ENCODE measurements around the gene VEGFB.

Gene VEGFB, protein sequence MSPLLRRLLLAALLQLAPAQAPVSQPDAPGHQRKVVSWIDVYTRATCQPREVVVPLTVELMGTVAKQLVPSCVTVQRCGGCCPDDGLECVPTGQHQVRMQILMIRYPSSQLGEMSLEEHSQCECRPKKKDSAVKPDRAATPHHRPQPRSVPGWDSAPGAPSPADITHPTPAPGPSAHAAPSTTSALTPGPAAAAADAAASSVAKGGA

DNA sequence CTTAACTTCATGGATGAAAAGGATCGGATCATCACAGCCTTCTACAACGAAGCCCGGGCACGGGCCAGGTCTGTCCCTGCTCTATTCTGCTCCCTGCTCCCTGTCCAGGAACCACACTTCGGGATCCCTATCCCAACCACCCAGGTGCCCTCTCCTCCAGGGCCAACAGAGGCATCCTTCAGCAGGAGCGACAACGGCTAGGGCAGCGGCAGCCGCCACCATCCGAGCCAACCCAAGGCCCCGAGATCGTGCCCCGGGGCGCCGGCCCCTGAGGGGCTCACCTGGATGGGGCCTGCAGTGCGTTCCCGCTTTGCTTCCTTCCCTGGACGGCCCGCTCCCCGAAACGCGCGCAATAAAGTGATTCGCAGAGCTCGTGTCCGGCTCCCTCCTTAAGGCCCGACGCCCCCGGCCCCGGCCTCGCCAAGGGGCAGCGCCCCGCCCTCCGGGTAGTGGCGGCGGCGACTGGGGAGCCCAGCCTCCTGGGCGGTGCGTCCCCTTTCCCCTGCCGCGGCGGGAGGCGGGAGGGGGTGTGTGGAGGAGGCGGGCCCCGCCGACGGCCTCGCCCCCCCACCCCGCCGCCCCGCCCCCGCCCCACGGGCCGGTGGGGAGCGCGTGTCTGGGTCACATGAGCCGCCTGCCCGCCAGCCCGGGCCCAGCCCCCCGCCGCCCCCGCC is at the start of gene VEGFB:
Gene VEGFB, plus strand, starts transcription at position 672 of the 674 bp plus-strand sequence. CDS start 250 bp downstream, outside the sequence.
- DNase-seq = no peak

DNA sequence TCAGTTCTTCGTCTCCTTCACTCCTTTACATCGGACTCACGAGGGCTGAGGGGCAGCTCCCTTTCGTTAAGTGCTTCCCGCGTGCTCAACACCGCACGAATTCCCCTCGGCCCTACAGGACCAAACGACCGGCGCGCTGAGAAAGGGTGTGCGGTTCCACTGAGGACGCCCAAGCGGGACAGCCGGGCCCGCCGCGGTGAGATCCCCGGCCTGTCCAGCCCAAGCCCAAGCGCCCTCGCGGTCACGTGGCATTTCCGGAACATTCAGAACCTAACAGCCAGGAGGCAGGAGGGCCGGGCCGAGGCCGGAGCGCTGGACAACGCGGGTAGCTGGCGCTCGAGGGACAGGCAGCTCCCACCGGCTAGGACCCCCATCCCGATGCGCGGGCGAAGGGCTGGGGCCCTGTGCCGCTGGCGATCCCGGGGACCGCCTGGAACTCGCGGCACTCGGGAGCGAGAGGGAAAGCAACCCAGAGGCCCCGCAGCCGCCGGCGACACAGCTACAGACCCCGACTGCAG is 49.1 kb upstream of the VEGFB start:
- DNase-seq = no peak

DNA sequence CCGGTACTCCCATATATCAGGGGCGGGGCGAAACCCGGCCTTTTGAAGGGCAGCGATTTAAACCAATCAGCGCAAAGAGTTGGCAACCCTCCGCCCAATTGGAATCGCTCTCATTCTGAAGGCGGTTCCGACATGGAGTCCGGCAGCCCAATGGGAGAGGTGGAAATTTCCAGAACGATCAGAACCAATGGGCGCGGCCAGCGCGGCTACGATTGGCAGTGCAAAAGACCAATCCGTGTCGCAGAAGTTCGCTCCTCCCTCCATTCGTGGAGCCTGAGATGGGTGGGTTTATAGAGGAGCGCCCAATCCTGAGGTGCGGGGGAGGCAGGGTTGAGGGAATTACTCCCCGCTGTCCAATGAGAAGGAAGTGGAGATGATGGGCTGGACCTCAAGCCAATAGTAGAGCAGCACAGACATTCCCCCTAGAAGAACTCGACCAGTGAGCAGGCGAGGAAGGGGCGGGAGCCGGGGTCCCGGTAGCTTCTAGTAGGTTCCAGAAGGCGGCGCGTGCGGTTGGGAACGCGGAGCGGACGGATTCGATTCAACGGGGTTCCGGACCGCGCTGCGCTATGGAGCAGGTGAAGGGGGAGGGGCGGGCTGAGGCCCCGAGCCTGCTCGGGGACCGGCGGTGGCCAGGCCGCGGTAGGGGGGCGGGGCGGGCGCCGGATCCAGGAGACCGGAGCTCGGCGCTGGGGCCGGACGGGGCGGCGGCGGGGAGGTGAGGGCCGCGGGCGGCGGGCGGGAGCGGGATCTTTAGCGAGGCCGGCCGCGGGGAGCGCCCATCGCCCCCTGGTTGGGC is 48.5 kb upstream of the VEGFB start, which contains the start of gene STIP1:
Gene STIP1, plus strand, starts transcription at position 479 of the 799 bp plus-strand sequence. Its CDS starts 91 bp downstream, at position 570.
- peak; percentile 99 for DNase-seq

DNA sequence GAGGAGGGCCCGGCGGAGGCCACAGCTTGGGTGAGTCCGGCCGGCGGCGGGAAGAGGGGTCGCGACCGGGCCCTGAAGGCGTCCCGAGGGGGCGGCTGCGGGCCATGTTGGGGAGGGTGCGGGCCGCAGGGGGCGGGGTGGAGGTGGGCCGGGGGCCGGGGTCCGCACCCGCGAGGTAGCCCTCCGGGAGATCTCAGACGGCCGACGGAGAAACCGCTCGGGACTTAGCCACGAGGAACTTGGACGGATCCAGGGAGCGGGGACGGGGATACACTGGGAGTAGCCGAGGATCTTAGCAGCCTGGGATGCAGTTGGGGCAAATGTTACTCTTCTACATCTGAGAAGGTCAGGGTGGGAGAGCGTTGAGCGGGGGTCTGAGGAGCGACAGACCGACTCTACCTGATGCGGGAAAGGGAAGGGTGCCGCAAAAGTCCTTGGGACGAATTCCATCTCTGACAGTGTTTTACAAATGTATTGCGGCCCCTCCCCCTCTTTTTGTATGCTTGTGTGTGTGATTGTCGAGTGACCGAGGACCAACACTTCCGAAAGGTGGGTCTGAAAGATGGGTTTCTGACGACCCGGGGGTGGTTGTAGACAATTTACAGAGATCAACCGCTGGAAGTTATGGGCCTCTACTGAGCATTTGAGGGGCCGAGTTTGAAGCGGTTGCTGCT is 47.8 kb upstream of the VEGFB start:
- no peak for DNase-seq

DNA sequence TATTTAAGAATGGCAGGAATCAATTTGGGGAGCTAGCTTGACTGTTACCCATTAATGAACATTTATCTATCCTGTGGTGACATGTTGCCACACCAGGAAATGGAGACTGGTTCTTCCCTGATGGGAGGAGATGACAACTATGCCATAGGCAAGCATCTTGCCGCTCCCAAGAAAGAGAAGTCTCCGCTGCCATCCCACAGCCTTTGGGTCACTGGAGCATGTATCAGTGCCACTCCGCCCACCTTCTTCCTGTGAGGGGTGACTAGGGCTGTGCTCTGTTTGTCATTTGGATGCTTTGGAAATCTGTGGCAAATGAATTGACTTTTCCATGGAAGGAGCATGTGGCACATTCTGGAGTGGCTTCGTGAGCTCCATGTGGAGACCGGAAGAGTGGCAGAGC is 42.0 kb upstream of the VEGFB start:
- no peak for DNase-seq

DNA sequence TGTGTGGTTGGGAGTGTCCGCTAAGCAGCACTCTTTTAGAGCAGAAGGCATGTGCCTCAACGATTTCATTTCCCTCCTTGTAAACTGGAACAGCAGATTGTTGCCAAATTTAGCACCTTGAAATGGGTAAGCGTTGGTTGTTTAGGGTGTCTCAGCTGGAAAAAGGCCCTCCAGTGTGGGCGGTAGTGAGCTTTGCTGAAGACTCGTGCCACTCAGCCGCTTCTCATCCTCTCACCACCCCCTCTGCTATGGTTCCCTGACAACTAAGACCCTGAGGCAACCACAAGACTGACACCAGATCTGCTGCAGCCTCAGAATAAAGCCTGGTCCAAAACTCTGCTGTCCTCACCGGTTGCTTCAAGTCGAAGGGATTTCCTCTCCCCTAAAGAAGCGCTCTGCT is 37.8 kb upstream of the VEGFB start:
- DNase-seq = no peak

DNA sequence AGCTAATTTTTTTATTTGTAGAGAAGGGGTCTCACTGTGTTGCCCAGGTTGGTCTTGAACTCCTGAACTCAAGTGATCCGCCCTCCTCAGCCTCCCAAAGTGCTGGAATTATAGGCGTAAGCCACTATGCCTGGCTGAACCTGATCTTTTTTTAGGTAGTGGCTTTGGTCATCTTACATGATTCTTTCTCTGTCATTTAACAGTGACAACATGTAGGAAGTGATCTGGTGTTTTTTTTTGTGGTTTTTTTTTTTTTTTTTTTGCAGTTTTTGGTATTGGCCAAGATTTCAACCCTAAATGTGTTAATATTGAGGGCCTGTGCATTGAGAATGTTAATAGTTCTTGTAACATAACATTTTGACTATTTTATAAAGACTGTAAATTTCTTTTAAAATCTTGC is 35.9 kb upstream of the VEGFB start:
- no peak for DNase-seq

DNA sequence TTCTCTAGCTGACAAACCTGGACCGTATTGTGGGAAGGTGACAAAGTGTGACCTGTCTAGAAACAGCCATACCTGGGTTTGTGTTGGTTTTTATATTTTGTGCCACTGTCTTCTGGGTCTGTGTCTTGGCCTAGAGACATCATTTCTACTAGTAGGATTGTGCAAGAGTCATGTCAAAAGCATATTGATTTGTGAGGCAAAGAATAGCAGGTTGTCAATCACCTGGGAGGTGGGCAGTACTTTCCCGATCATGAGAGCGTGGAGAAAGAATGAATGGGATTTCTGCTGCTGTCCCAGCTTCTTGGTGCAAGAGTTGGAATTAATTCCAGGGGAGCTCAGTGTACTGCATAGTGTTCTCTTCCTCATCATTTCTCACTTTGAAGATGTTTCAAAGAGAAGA is 32.8 kb upstream of the VEGFB start:
- no peak for DNase-seq

DNA sequence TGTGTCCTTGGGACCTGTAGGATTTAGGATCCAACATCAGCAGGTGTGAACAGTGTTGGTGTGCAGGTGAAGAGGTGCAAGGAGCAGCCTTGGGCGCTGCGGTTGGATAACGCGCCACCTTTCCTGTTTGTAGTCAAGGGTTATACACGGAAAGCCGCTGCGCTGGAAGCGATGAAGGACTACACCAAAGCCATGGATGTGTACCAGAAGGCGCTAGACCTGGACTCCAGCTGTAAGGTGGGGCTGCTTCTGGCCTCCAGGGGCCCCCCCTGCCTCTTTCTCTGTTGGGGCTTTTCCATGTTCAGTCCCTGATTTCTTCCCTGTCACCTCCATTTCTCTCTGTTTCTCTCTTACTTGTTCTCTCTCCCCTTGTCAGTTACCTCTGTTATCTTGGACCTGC is 31.4 kb upstream of the VEGFB start:
- DNase-seq = no peak

DNA sequence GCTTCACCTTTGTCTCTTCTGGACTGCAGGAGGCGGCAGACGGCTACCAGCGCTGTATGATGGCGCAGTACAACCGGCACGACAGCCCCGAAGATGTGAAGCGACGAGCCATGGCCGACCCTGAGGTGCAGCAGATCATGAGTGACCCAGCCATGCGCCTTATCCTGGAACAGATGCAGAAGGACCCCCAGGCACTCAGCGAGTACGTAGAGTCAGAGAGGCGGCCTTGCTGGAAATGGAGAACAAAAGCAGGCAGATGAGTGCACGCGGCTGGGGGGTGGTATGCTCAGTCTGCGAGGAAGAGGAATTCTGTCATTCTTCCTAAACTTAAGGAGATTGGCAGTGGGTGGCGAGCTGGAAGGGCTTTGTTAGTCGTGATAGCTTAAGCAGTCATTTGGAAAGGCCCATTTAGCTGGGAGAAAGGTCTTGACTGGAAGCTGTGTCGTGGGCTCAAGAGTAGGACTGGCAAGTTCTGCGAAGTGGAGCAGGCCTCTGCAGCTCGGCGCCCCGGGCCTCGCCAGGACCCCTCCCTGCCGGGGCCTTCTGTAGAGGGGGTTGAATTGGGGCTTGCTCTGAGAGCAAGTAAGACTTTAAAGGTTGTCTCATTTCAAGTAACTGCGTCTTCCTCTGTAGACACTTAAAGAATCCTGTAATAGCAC is 30.8 kb upstream of the VEGFB start:
- DNase-seq = no peak

DNA sequence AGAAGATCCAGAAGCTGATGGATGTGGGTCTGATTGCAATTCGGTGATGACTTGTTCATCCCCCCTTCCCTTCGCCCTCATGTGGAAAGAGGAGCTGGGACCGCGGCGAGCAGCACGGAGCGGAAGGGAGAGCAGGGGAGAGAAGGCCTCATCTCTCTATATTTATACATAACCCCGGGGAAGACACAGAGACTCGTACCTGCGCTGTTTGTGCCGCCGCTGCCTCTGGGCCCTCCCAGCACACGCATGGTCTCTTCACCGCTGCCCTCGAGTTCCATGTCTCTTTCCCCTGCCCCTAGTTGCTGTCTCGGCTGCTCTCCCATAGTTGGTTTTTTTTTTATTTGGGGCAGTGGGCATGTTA is 30.3 kb upstream of the VEGFB start:
- no peak for DNase-seq

DNA sequence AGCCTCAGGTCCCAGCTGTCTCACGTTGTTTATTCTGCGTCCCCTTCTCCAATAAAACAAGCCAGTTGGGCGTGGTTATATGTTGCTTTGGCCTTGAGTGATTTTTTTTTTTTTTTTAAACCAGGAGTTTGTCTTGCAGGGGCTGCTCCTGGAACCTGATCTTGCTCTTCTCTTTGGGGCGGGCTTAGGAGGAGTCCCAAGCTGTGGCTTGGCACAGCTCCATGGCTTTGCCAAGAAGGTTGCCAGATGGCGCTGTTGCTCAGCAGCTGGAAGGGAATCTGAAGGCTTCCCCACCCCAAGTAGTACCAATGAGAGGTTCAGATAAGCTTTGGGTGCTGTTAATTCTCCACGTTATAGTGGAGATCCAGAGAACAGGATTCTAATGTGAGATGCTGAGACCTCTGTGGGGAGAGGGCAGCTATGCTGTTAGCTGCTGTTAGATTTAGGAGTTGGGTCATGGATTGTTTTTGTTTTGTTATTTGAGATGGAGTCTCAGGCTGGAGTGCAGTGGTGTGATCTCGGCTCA is 29.9 kb upstream of the VEGFB start:
- peak; percentile 2 for DNase-seq

DNA sequence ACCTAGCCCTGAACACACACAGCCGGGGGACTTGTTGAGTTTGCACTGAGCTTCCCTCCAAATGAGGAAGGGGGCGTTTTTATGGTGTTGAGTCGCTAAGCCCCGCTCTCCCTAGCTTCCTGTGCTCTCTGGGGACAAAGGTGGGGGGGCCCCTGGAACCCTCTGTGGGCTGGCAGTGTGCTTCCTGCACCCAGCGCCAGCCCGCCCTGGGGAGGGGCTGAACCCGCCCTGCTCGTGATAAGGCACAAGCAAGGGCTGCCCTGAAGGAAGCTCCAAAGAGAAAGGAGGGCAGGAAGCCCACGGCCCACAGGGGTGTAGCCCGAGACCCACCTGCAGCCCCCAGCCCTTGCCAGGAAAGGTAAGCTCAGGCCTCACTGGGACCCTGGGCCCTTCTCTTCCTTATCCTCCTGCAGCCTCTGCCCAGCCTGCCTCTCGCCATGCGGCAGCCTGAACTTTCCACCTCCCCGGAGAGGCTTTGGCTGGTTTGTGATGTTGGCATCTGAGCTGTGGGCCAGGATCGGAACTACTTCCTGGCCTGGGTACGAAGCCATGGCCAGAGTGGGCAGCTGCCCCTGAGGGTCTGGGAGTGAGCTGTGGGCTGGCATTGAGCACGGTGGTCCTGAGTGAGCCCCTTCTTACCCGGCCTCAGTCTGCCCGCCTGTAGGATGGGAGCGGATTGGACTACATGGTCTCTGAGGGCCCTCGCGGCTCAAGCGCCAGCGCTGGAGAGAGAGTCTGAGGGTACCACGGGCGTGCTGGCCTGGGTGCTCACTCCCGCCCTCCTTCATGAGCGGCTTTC is 27.7 kb upstream of the VEGFB start, which contains the start of gene FERMT3:
Gene FERMT3, plus strand, starts transcription at position 265 of the 799 bp plus-strand sequence. CDS start 644 bp downstream, outside the sequence.
- peak; percentile 7 for DNase-seq

DNA sequence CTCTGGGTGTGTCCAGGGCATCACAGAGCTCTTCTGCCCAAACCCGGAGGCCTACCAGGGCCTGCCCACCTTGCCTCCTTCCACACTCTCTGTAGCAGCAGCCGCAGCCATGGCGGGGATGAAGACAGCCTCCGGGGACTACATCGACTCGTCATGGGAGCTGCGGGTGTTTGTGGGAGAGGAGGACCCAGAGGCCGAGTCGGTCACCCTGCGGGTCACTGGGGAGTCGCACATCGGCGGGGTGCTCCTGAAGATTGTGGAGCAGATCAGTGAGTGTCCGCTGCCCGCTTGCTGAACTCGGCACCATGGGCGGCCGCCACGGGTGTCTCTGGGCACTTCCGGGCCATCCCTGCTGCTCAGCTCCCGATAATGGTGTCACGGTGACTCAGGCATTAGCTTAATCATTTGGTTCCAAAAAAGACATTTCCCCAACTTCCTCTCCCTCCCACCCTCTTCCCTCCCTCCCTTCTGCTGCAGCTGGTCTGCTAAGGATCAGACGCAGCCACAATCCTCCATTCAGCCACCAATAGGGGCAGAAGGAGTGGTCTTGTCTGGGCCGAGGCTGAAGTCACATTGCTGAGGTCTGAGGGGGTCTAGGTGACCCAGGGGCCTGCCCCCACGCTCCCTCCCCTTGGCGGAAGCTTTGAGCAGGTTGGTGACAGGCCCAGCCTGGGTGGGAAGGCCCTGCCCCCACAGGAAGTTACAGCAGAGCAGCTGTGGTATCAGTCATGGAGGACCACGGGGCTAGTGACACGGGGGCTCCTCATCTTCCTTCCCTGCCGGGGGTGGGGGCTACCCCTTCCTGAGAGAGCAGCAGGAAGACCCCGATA is 26.9 kb upstream of the VEGFB start:
- DNase-seq = peak; percentile 63

DNA sequence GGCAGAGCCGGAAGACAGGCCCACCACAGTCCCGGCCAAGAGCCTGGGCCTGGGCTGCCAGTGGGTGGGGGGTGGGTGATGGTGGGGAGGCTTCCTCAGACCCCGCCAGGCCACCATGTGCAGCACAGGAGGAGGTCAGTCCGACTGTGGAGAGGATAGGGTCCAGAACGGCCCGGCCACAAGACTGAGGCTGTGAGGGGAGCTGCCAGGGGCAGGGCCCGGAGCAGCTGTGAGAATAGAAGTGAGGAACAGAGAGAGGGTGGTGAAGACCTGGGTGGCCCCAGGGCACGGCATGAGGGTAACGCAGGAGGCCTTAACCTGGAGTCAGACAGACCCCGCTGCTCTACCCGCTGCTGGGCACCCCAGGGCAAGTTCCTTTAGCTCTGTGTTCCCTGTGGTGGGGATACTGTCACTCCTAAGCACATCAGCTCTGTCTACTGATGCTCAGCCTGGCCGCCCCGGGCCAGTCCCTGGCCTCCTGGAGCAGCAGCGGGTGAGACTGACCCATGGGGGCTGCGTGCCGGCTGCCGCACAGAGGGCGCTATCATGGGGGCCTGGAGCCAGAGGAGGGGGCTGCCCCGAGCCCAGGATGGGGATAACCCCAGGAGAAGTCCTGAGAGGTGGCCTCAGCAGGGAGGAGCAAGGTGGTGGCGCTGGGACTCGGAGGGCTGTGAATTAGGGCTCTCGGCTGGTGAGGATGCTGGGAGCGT is 26.1 kb upstream of the VEGFB start:
- DNase-seq = no peak

DNA sequence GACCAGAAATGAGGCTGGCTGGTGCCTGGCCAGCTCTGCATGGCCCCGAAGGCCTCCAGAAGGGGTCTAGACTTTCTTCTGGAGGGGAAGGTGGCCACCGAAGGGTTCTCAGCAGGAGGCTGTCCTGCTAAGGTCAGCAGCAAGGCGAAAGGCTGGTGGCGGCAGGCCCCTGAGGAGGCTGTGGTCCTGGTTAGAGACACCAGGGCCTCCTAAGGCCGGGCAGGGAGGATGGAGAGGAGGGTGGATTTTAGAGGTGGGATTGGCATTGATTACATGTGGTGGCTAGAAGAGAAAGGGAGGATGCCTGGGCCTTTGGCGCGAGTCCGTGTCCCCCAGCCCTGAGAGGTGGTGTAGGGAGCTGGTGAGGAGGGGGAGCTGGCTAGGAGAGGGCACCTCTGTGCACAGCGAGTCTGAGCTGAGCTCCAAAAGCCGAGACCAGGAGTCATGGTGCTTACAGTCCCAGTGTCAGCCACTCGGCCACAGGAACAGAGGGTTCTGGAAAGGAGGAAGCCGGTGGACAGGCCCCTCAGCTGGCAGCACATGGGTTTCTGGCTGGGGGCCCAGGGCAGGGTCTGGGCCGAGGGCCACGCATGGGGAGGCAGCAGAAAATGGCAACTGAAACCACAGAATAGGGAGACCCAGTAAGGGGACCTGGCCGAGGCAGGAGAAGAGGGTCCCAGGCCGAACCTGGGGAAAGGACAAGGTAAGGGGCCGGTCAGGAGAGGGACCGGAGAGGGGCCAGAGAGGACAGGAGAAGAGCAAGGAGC is 25.4 kb upstream of the VEGFB start:
- DNase-seq = no peak

DNA sequence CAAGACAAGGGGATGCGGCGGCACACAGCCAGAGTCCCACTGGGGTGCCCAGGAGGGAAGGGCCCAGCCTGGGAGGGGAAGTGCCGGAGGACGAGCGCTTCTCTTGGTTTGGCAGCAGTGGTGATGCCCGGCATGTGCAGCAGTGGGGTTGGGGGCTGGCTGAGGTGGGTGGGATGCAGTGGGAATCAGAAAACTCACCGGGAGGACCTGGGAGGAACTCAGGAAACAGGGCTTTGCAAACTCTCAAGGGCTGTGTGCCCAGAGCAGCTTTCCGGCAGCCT is 24.9 kb upstream of the VEGFB start:
- DNase-seq = no peak

DNA sequence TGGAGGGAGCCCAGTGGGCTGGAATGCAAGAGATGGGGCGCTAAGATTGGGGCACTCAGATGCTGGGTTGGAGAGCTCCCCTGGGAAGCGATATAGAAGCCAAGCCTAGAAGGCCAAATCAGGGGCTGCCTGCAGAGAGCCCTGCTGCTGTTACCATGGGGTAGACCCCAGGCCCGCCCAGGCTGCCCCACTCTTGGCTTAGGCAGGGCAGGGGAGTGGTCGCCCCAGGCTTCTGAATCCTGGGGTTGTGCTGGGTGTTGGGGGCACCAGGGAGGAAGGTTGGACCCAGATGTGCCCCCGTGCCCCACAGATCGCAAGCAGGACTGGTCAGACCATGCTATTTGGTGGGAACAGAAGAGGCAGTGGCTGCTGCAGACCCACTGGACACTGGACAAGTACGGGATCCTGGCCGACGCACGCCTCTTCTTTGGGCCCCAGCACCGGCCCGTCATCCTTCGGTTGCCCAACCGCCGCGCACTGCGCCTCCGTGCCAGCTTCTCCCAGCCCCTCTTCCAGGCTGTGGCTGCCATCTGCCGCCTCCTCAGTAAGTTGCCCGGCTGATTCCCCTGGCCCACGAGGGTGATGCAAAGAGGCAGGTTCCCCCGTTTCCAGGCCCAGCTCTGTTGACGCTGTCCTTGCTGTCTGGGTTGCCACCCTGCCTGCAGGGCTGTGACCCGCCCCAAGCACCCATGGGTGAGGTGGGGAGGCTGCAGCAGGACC is 23.9 kb upstream of the VEGFB start:
- no peak for DNase-seq
